ENCODE results near the gene HAS3.
"Not testable (repeated sequence)": the region's sequence is repeated elsewhere in the genome, so short reads cannot be mapped to it uniquely, and the experiment has no call there.

HAS3 gene

DNA sequence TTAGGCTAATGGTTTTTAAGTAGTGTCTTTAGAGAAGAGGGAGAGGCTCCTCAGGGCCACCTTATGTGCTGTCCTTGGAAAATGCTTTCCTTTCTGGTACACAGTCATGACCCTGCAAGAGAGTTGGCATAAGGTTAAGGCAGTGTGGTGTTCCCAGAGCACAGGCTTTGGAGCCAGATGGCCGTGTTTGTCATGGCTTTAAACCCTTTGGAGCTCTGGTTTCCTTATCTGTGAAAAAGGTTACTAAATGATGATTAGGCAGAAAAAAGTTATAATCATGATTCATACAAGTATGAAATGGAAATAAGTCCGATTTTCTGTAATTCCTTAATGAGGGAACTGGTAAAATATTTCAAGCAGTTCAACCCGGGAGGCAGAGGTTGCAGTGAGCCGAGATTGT, 40.2 kb downstream of the HAS3 start:
- Histone ChIP-seq H2AFZ (ENCODE audit: low read length) (no peak overlapping the region), H3K4me1 (ENCODE audit: insufficient read depth, low read length, poor library complexity, severe bottlenecking) (no peaks in the 10 kb centered on the region), H3K9me3 (ENCODE audit: insufficient read depth, low read depth, low read length) (no peaks in the 10 kb centered on the region), H3K79me2 (ENCODE audit: insufficient read depth, low read length) (peaks cover 3% of the 10 kb centered on the region; the same call in 1 of the 2 replicates), H4K20me1 (ENCODE audit: insufficient read depth, low read length, poor library complexity, severe bottlenecking) (no peaks in the 10 kb centered on the region), H3K4me2 (ENCODE audit: low read depth, low read length, poor library complexity, severe bottlenecking) (no peak overlapping the region), H3K36me3 (ENCODE audit: insufficient read depth, low read length) (peaks cover 56% of the 10 kb centered on the region), H3K9ac (ENCODE audit: low read depth, low read length, poor library complexity, severe bottlenecking) (no peak overlapping the region), H3K4me3 (ENCODE audit: low read length, poor library complexity, severe bottlenecking) (no peak overlapping the region), H3F3A (ENCODE audit: low read depth) (no peaks in the 10 kb centered on the region), H3K27me3 (ENCODE audit: insufficient read depth, low read length, poor library complexity, severe bottlenecking) (no peaks in the 10 kb centered on the region), H3K9me2 (replicated peaks; ENCODE audit: low read depth, low read length) (no peaks in the 10 kb centered on the region)
- TF ChIP-seq, protein P1, sequence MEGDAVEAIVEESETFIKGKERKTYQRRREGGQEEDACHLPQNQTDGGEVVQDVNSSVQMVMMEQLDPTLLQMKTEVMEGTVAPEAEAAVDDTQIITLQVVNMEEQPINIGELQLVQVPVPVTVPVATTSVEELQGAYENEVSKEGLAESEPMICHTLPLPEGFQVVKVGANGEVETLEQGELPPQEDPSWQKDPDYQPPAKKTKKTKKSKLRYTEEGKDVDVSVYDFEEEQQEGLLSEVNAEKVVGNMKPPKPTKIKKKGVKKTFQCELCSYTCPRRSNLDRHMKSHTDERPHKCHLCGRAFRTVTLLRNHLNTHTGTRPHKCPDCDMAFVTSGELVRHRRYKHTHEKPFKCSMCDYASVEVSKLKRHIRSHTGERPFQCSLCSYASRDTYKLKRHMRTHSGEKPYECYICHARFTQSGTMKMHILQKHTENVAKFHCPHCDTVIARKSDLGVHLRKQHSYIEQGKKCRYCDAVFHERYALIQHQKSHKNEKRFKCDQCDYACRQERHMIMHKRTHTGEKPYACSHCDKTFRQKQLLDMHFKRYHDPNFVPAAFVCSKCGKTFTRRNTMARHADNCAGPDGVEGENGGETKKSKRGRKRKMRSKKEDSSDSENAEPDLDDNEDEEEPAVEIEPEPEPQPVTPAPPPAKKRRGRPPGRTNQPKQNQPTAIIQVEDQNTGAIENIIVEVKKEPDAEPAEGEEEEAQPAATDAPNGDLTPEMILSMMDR (conservative IDR thresholded peaks at IDR 0.05; ENCODE audit: low read length), result no peak
- no peak for TF ChIP-seq EZH2phosphoT487 (IDR thresholded peaks at IDR 0.05; ENCODE audit: borderline replicate concordance)

DNA sequence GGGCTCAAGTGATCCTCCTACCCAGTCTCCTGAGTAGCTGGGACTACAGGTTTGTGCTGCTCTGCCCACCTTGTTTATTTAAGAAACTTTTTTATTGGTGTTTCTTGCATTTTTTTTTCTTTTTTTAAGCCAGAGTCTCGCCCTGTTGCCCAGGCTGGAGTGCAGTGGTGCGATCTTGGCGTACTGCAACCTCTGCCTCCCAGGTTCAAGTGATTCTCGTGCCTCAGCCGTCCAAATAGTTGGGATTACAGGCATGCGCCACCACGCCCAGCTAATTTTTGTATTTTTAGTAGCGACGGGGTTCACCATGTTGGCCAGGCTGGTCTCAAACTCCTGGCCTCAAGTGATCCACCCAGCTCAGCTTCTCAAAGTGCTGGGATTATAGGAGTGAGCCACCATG, 44.2 kb downstream of the HAS3 start:
- peaks cover 60% of the 10 kb centered on the region for H3K36me3 ChIP-seq (ENCODE audit: insufficient read depth, low read length)
- not testable (repeated sequence) for H3K4me3 ChIP-seq (ENCODE audit: low read length, poor library complexity, severe bottlenecking); H3K79me2 ChIP-seq (ENCODE audit: insufficient read depth, low read length); H3K4me1 ChIP-seq (ENCODE audit: insufficient read depth, low read length, poor library complexity, severe bottlenecking); H4K20me1 ChIP-seq (ENCODE audit: insufficient read depth, low read length, poor library complexity, severe bottlenecking); H3K27me3 ChIP-seq (ENCODE audit: insufficient read depth, low read length, poor library complexity, severe bottlenecking); H2AFZ ChIP-seq (ENCODE audit: low read length); H3K9me3 ChIP-seq (ENCODE audit: insufficient read depth, low read depth, low read length); H3K4me2 ChIP-seq (ENCODE audit: low read depth, low read length, poor library complexity, severe bottlenecking); H3K9me2 ChIP-seq (replicated peaks; ENCODE audit: low read depth, low read length); H3K9ac ChIP-seq (ENCODE audit: low read depth, low read length, poor library complexity, severe bottlenecking); H3F3A ChIP-seq (ENCODE audit: low read depth)

DNA sequence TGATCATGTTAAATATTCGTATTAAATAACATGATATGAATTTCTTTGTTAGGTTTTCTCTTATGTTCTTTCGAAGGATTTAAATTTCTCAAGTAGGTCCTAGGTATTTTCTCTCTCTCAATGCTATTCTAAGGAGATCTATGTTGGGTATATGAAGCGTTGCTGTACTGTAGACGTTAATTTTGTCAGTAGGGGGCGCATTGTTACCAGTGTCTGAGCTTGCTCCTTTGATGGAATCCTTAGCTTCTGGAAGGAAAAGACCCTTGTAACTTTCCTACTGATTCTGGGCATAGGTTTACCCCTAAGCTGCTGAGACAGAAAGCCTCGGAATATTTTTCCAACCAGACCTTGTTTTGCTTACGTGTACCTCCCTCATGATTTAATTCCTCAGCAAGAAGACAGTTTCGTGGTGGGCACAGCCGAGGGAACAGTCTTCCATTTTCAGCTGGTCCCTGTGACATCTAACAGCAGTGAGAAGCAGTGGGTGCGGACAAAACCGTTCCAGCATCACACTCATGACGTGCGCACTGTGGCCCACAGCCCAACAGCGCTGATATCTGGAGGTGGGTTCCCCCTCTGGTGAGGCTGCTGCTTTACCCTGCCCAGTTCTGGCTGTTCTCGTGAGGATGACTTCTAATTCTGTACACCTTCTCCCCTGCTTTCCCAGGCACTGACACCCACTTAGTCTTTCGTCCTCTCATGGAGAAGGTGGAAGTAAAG, 44.9 kb downstream of the HAS3 start:
- no peak for TF ChIP-seq EZH2phosphoT487 (IDR thresholded peaks at IDR 0.05; ENCODE audit: borderline replicate concordance)
- TF ChIP-seq, protein P1 (conservative IDR thresholded peaks at IDR 0.05; ENCODE audit: low read length), result peak; percentile 88
- Histone ChIP-seq H3K9me3 (ENCODE audit: insufficient read depth, low read depth, low read length) (no peaks in the 10 kb centered on the region), H4K20me1 (ENCODE audit: insufficient read depth, low read length, poor library complexity, severe bottlenecking) (no peaks in the 10 kb centered on the region), H3F3A (ENCODE audit: low read depth) (no peaks in the 10 kb centered on the region), H3K36me3 (ENCODE audit: insufficient read depth, low read length) (peaks cover 62% of the 10 kb centered on the region), H3K79me2 (ENCODE audit: insufficient read depth, low read length) (no peaks in the 10 kb centered on the region), H2AFZ (ENCODE audit: low read length) (no peak overlapping the region), H3K9ac (ENCODE audit: low read depth, low read length, poor library complexity, severe bottlenecking) (no peak overlapping the region), H3K4me2 (ENCODE audit: low read depth, low read length, poor library complexity, severe bottlenecking) (no peak overlapping the region), H3K4me1 (ENCODE audit: insufficient read depth, low read length, poor library complexity, severe bottlenecking) (no peaks in the 10 kb centered on the region), H3K9me2 (replicated peaks; ENCODE audit: low read depth, low read length) (no peaks in the 10 kb centered on the region), H3K4me3 (ENCODE audit: low read length, poor library complexity, severe bottlenecking) (no peak overlapping the region), H3K27me3 (ENCODE audit: insufficient read depth, low read length, poor library complexity, severe bottlenecking) (no peaks in the 10 kb centered on the region)

DNA sequence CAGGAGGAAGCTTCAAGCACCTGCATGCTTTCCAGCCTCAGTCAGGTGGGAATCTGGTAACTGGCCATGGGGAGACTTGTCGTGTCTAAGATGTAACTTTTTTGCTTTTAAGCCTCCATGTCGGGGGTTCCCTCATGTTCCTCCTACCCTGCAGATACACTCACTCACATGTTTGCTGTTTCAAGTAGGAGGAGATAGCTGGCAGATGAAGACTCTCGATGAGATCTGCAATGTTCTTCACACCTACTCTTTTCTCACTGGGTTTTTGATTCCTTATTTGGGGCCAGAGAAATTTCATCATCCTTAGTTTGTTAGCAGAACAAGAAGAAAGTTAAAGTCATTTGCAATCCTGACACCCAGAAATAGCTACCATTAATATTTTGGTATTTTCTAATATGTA, 51.7 kb downstream of the HAS3 start:
- Histone ChIP-seq H3K4me3 (ENCODE audit: low read length, poor library complexity, severe bottlenecking) (no peak overlapping the region), H3K4me2 (ENCODE audit: low read depth, low read length, poor library complexity, severe bottlenecking) (no peak overlapping the region), H3K9me2 (replicated peaks; ENCODE audit: low read depth, low read length) (no peaks in the 10 kb centered on the region), H3F3A (ENCODE audit: low read depth) (no peaks in the 10 kb centered on the region), H3K9ac (ENCODE audit: low read depth, low read length, poor library complexity, severe bottlenecking) (no peak overlapping the region), H3K79me2 (ENCODE audit: insufficient read depth, low read length) (no peaks in the 10 kb centered on the region), H3K36me3 (ENCODE audit: insufficient read depth, low read length) (peaks cover 76% of the 10 kb centered on the region), H4K20me1 (ENCODE audit: insufficient read depth, low read length, poor library complexity, severe bottlenecking) (no peaks in the 10 kb centered on the region), H3K4me1 (ENCODE audit: insufficient read depth, low read length, poor library complexity, severe bottlenecking) (no peaks in the 10 kb centered on the region), H2AFZ (ENCODE audit: low read length) (no peak overlapping the region), H3K9me3 (ENCODE audit: insufficient read depth, low read depth, low read length) (no peaks in the 10 kb centered on the region), H3K27me3 (ENCODE audit: insufficient read depth, low read length, poor library complexity, severe bottlenecking) (no peaks in the 10 kb centered on the region)
- TF ChIP-seq, protein P1 (conservative IDR thresholded peaks at IDR 0.05; ENCODE audit: low read length), result no peak
- no peak for TF ChIP-seq EZH2phosphoT487 (IDR thresholded peaks at IDR 0.05; ENCODE audit: borderline replicate concordance)
